Esophagus squamous epithelium (tissue), 5 donors: ENCODE results near the gene ISG15. TPM values are rescaled to one million over a fixed set of nuclear protein-coding genes. Genes with fewer than 3 reads are reported as not detected.

Source experiments
- DNase-seq: peaks from one replicate; lab custom pipeline; 2025; lab: John Stamatoyannopoulos, UW
- H3K27ac ChIP-seq, 4 donors: fragments of 200-600 bp; sonication (generic); one replicate each; pipeline ENCODE4 v1.5.1; 2016 to 2019; ENCODE audit warnings: mild to moderate bottlenecking in 1 of 4
- H3K27me3 ChIP-seq, 4 donors: fragments of 200-600 bp; sonication (generic); 1 replicate in 3 of 4; 2 replicates in 1 of 4; pipeline versions ENCODE4 v1.5.1 to v1.6.0; 2017 to 2021; ENCODE audit warnings: antibody characterized with exemption in 1 of 4
- H3K36me3 ChIP-seq, 3 donors: fragments of 200-600 bp; sonication (generic); one replicate each; pipeline ENCODE4 v1.5.1; 2016 to 2019
- H3K4me1 ChIP-seq, 3 donors: fragments of 200-600 bp; sonication (generic); one replicate each; pipeline ENCODE4 v1.5.1; 2017 to 2019
- H3K4me3 ChIP-seq, 4 donors: fragments of 200-600 bp; sonication (generic); 1 replicate in 3 of 4; 2 replicates in 1 of 4; pipeline ENCODE4 v1.5.1; 2016 to 2019; ENCODE audit warnings: mild to moderate bottlenecking in 2 of 4, moderate library complexity in 1 of 4
- H3K9me3 ChIP-seq, 3 donors: fragments of 200-600 bp; sonication (generic); one replicate each; pipeline ENCODE4 v1.5.1; 2016 to 2019
- POLR2A ChIP-seq, 4 donors: fragments of 450-650 bp; IDR thresholded peaks; one replicate each; pipeline ENCODE4 v1.6.1; 2017; ENCODE audit warnings: antibody characterized with exemption in 4 of 4, mild to moderate bottlenecking in 4 of 4, moderate library complexity in 3 of 4
- WGBS, 2 donors: methylation state at CpG; one replicate each; pipeline ENCODE4 v1.1.5; 2018; 5-methylcytosine and 5-hydroxymethylcytosine counted together
- intact Hi-C: fragments of 100-400 bp; cut with DNase I; formaldehyde crosslinking; loops from one replicate; pipeline ENCODE4 v1.15.0; 2022
- total RNA-seq, 4 donors: library from RNA; depleted of rRNA; stranded (reverse); fragments of >200 nt; gene quantifications; one replicate each; pipeline ENCODE4 v1.1.0, GENCODE V29; 2016
- TF ChIP-seq, protein P1 (sequence below), 6 experiments: fragments of 450-650 bp in 4 of 6; fragments of 200-600 bp in 2 of 6; sonication (generic) in 2 of 6; IDR thresholded peaks; one replicate each; pipeline ENCODE4 v1.5.1; 2016 to 2019; ENCODE audit warnings: antibody characterized with exemption in 6 of 6, mild to moderate bottlenecking in 4 of 6, moderate library complexity in 4 of 6
- donor health status: DM: yes; HTN: yes; CAD: no.

The ISG15 gene
- total RNA-seq, 4 donors from 2014 or later = 7.2 to 44.3 (median 10.3) TPM

DNA sequence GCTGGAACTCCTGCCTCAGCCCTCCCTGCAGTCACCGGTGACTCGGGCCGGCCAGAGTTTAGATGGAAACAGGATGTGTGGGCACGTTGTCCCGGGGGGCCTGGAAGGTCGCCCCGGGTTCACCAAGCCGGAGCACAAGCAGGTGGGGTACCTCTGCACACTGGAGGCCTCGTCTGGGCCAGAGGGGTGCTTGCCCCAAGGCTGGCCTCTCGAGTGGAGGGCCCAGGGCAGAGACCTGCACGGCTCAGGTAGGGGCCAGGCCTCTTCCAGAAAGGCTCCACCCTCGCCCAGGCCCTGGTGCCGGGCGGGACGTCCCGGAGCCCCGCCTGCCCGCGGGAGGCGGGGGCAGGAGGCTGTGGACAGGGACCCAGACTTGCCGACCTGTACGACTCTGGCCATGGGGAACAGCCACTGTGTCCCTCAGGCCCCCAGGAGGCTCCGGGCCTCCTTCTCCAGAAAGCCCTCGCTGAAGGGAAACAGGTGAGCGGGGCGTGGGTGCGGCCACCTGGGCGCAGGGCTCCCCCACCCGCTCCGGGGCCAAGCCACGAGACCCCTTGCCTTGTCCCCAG, 47.1 kb upstream of the ISG15 start, which contains the start of gene PLEKHN1:
Gene PLEKHN1 (plus strand): TSS at position 348 of the 569 bp plus-strand sequence. CDS start 50 bp downstream, at position 398.
- TF ChIP-seq POLR2A (IDR thresholded peaks at IDR 0.05) = peak in 1 of 4 donors; percentile 46
- TF ChIP-seq, protein P1, sequence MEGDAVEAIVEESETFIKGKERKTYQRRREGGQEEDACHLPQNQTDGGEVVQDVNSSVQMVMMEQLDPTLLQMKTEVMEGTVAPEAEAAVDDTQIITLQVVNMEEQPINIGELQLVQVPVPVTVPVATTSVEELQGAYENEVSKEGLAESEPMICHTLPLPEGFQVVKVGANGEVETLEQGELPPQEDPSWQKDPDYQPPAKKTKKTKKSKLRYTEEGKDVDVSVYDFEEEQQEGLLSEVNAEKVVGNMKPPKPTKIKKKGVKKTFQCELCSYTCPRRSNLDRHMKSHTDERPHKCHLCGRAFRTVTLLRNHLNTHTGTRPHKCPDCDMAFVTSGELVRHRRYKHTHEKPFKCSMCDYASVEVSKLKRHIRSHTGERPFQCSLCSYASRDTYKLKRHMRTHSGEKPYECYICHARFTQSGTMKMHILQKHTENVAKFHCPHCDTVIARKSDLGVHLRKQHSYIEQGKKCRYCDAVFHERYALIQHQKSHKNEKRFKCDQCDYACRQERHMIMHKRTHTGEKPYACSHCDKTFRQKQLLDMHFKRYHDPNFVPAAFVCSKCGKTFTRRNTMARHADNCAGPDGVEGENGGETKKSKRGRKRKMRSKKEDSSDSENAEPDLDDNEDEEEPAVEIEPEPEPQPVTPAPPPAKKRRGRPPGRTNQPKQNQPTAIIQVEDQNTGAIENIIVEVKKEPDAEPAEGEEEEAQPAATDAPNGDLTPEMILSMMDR (IDR thresholded peaks at IDR 0.05) = no peak
- Histone ChIP-seq H3K4me1 (peaks cover 28 to 81% (median 35%) of the 10 kb centered on the region in 3 donors), H3K27ac (peak within 1 kb of the TSS; percentile 91 to 99 (median 98)), H3K27me3 (peaks cover 0 to 32% (median 3%) of the 10 kb centered on the region in 4 donors), H3K4me3 (peak within 1 kb of the TSS; percentile 72 to 83 (median 74)), H3K9me3 (no peaks in the 10 kb centered on the region), H3K36me3 (peaks cover 0 to 34% (median 10%) of the 10 kb centered on the region in 3 donors)
- intact Hi-C loops = no loop called here
- no peak for DNase-seq
- WGBS, 2 donors = no CpG with 5 or more reads among the region's 31 CpGs

DNA sequence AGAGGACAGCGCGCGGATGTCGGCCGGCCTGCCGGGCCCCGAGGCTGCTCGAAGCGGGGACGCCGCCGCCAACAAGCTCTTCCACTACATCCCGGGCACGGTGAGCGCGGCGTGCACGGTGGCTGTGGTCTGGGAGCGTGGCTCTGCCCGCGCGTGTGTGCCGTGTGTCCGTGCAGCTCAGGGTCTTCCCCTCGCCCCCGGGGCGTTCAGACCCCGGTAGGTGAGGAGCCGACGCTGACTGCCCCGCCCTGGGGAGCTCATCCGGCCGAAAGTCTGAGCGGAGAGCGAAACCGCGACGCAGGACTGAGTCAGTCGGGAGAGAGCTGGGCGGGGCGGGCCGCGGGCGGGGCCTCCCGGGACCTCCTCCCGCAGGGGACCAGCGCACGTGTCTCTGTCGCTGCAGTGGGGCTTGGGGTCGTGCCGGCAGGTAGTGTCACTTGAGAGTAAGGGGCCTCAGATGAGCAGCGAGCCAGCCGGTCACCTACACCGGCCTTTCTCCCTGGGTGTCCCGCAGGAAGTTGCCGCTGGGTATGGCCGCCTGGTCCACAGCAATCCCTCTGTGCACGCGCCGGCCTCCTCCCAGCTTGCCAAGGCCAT, 46.5 kb upstream of the ISG15 start:
- DNase-seq = no peak
- H3K36me3 ChIP-seq = peaks cover 0 to 31% (median 10%) of the 10 kb centered on the region in 3 donors
- H3K4me1 ChIP-seq = peaks cover 30 to 81% (median 32%) of the 10 kb centered on the region in 3 donors
- H3K27me3 ChIP-seq = peaks cover 0 to 38% (median 4%) of the 10 kb centered on the region in 4 donors
- peak overlapping the region; percentile 72 to 83 (median 74) for H3K4me3 ChIP-seq
- TF ChIP-seq POLR2A (IDR thresholded peaks at IDR 0.05) = peak in 3 of 4 donors; percentile 38 to 60 (median 48)
- TF ChIP-seq, protein P1 (IDR thresholded peaks at IDR 0.05) = no peak
- 0% methylated on average over 2 of the region's 60 CpGs; no CpG with 5 or more reads in 1 of the 2 donors for WGBS, 2 donors
- intact Hi-C loops = no loop called here
- peak overlapping the region; percentile 91 to 99 (median 98) for H3K27ac ChIP-seq
- H3K9me3 ChIP-seq = no peaks in the 10 kb centered on the region

DNA sequence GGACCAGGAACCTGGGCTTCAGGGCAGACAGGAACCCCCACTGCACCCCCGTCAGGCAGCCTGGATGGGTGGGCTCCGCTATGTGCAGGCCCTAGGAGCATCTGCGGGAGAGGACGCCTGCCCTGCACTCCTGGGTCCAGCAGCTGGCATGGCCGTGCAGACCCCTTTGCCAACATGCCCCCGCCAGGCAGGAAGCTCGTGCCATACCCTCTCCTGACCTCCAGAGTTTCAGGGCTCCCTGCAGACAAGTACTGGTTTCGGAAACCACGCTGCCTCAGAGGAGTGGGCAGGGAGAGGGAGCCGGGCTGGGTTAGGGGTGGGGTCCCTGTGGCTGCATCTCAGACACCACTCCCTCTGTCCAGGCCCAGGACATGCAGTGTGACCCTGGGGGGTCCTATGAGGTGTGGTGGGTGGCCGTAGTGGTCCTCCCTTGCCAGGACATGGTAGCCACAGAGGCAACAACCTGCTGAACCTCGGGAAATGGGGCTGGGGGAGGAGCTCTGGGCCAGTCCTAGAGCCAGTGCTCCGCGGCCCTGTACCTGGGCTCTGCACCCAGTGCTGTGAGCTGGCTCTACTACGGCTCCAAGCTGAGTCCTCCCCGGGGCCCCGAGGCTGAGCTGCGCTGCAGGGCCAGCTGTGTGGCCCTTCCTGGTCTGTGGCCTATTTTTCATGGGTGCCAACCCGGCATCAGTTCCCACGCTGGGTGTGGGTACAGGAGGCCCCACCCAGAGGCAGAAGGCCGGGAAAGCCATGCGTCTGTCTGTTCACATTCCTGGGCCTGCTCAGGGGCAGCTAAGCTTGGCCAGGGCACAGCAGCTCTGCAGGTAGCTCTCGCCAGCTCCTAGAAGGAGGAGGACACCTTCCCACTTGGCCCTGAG, 45.6 kb upstream of the ISG15 start:
- Histone ChIP-seq H3K4me1 (peaks cover 32 to 81% (median 32%) of the 10 kb centered on the region in 3 donors), H3K36me3 (peaks cover 0 to 31% (median 4%) of the 10 kb centered on the region in 3 donors), H3K4me3 (peak overlapping the region; percentile 72 to 83 (median 74)), H3K27me3 (peaks cover 0 to 47% (median 4%) of the 10 kb centered on the region in 4 donors), H3K27ac (peak overlapping the region; percentile 91 to 99 (median 98)), H3K9me3 (no peaks in the 10 kb centered on the region)
- 46 to 48% methylated on average over 4 to 7 of the region's 23 CpGs for WGBS, 2 donors
- TF ChIP-seq, protein P1 (IDR thresholded peaks at IDR 0.05) = no peak
- peak in 1 of 4 donors; percentile 12 for TF ChIP-seq POLR2A (IDR thresholded peaks at IDR 0.05)
- DNase-seq = no peak
- intact Hi-C loops = no loop called here

DNA sequence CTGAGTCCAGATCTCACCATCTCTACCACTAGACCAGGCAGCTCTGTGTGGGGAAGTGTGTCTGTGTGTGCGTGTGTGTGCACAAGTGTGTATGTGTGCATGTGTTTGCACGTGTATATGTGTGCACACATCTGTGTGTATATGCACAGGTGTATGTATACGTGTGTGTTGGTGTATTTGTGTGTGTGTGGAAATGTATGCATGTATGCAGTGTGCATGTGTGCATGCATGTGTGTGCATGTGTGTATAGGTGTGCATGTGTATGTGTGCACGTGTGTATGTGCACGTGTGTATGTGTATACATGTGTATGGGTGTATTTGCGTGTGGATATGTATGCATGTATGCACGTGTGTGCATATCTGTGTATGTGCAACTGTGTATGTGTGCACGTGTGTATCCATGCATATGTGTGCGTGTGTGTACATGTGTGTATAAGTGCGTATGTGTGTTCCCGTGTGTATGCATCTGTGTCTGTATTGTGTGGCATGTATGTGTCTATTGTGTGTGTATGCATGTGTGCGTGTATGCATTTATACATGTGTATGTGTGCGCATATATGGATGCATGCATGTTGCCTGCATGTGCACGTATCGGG, 43.9 kb upstream of the ISG15 start:
- no peak overlapping the region for H3K4me3 ChIP-seq
- no peak for TF ChIP-seq POLR2A (IDR thresholded peaks at IDR 0.05)
- TF ChIP-seq, protein P1 (IDR thresholded peaks at IDR 0.05) = no peak
- peaks cover 0 to 63% (median 5%) of the 10 kb centered on the region in 4 donors for H3K27me3 ChIP-seq
- H3K36me3 ChIP-seq = peaks cover 0 to 33% (median 0%) of the 10 kb centered on the region in 3 donors
- DNase-seq = no peak
- no peaks in the 10 kb centered on the region for H3K9me3 ChIP-seq
- intact Hi-C loops = no loop called here
- no peak overlapping the region for H3K27ac ChIP-seq
- H3K4me1 ChIP-seq = peaks cover 32 to 69% (median 32%) of the 10 kb centered on the region in 3 donors
- 78 to 84% methylated on average over 15 of the region's 15 CpGs for WGBS, 2 donors
